ENCODE data around the gene FFAR4.
A peak's percentile ranks its signal among the peaks of the same experiment; 100 is the strongest.
"Not testable (repeated sequence)": the region's sequence is repeated elsewhere in the genome, so short reads cannot be mapped to it uniquely, and the experiment has no call there.

The FFAR4 gene

DNA sequence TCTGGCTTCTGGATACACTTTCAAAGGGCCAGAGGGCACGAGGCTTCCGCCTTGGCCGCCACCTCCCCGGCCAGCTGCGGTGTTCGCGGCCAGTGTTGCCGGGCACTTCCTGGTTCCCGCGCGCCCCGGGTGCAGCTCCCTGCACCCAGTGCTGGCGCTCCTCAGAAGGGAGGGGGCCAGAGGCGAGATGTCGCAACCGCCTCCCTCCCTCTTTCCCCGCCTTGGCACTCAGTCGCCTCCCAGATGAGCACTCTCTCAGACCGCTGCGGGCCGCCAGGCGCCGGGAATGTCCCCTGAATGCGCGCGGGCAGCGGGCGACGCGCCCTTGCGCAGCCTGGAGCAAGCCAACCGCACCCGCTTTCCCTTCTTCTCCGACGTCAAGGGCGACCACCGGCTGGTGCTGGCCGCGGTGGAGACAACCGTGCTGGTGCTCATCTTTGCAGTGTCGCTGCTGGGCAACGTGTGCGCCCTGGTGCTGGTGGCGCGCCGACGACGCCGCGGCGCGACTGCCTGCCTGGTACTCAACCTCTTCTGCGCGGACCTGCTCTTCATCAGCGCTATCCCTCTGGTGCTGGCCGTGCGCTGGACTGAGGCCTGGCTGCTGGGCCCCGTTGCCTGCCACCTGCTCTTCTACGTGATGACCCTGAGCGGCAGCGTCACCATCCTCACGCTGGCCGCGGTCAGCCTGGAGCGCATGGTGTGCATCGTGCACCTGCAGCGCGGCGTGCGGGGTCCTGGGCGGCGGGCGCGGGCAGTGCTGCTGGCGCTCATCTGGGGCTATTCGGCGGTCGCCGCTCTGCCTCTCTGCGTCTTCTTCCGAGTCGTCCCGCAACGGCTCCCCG lies at the start of gene FFAR4:
Gene FFAR4, plus strand, starts transcription at position 231 of the 842 bp plus-strand sequence. Its CDS starts 56 bp downstream, at position 287.
- DNase-seq (ENCODE audit: low spot score): no peak

DNA sequence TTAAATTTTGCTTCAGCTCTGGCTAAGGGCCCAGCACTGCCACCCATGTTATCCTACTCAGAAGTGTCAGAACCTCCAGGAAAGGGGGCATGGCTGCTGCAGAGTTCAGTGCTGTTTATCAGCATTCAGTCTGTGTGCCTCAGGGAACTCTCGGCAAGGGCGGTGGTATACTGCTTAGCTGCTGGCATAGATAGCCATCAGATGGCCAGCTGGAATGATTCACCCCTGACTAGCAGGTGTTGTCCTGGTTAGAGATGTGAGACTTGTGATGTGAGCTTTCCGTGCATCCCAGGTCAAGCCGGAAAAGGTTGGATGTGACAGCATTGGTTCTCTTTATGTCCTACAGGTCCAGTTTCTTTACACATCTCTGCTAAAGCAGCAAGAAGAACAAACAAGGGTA lies 47.9 kb upstream of the FFAR4 start:
- no peak for DNase-seq (ENCODE audit: low spot score)

- DNase-seq (ENCODE audit: low spot score): no peak
These were observed 31.2 kb upstream of the FFAR4 start for GRCh38 chr10:93535293-93535692.

- not testable (repeated sequence) for DNase-seq (ENCODE audit: low spot score)
These were observed 25.6 kb upstream of the FFAR4 start for GRCh38 chr10:93540871-93541270.

DNA sequence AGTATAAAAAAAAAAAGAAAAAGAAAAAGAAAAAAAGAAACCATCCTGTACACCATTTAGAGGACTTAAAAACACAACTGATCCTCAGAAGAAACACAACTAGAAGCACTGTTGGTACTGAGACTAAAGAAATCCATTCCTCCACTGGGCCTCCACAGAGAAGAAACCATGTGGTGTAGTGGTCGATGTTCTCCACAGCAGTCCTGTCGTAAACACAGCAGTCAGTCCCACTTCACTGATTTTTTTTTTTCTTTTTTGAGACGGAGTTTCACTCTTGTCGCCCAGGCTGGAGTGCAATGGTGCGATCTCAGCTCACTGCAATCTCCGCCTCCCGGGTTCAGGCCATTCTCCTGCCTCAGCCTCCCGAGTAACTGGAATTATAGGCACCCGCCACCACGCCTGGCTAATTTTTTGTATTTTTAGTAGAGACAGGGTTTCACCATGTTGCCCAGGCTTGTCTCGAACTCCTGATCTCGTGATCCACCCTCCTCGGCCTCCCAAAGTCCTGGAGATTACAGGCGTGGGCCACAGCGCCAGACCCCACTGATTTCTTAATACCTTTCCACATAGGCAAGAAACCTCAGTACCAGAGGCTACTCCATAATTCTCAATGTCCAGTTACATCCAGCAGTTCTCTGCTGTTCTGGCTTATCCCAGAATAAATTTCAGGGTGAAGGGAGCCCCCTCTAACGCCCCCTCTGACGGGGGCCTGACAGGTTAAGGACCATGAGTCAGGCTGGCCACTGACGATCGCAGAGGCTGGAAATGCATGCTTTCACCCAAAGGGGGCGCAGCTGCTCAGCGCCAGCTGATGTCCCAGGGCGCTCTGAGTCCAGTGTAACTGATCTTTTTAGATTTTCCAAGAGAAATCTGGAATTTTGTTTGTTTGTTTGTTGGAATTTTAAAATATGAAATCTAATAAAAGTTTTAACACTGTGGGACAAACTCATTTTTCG lies 24.8 kb upstream of the FFAR4 start:
- DNase-seq (ENCODE audit: low spot score): no peak

- DNase-seq (ENCODE audit: low spot score): no peak
These were observed 24.1 kb upstream of the FFAR4 start for GRCh38 chr10:93542358-93542791.

DNA sequence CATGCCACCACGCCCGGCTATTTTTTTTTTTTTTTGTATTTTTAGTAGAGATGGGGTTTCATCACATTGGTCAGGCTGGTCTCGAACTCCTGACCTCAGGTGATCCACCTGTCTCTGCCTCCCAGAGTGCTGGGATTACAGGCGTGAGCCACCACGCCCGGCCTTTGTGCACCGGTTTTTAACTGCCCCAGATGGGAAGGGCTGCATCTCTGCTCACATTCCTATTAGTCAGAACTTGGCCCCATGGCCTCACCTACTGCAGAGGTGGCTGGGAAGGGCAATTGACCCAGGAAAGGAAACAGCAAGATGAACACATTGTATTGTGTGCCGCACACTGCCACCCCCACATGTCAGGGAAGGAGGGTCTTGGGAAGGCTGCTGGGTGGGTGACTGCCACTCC lies 19.5 kb upstream of the FFAR4 start:
- not testable (repeated sequence) for DNase-seq (ENCODE audit: low spot score)

DNA sequence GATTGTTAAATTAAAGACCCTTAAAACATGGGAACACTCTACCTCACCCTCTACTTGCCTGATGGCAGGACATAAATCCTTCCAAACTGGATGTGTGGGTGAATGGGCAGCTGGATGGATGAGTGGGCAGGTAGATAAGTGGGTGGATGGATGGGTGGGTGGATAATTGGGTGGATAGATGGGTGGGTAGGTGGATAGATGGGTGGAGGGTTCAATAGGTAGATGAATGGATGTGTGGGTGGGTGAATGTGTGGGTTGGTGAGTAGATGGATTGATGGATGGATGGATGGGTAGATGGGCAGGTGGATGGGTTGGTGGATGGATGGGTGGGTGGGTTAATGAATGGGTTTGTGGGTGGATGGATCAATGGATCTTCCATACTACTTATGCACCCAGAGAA lies 18.9 kb upstream of the FFAR4 start:
- DNase-seq (ENCODE audit: low spot score): no peak

DNA sequence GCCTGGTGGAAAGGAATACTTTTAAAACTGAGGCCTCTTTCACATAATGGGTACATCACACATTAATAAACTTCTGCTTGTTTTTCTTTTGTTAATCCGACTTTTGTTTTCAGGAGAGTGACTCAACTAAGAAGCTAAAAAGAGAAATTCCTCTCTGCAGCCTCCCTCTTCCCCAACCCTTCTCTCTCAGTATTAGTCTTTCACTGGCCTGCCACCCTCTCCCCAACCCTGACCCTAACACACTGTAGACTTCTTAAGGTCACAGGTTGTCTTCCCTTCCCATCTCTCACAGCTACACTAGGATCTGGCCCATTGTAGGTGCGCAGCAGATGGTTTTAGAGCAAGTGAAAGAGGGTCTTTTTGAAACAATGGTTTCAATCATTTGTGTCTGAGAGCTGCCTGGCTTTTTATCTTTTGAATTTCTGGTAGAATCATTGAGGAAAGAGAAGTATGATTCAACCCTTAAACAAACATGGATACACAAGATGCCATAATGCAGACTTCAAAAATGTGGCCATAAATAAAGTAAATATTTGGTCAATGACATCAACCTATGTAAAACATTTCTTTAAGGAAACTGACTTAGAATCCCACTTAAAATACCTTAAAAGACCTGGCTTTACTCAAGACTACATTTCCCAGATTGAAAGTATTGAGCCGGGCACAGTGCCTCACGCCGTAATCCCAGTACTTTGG lies 17.9 kb upstream of the FFAR4 start:
- no peak for DNase-seq (ENCODE audit: low spot score)

DNA sequence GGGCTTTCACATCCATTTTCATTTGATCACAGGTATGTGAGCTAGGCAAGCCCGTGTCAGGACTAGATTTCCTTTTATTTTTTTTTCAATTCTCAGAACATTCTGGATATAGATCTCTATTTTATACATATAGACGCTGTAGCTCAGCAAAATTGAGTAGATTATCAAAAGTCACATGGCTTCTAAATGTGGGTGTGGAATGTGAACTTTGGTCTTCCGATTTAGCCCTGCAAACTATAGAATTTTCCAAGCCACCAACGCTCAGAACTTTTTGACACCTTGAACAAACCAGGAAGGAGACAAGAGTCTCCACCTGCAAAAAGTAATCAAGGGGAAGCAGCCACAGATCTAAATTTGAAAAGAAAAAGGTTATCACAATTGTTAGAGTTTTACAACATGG lies 15.9 kb upstream of the FFAR4 start:
- no peak for DNase-seq (ENCODE audit: low spot score)

GRCh38 chr10:93552780-93553179 lies 13.7 kb upstream of the FFAR4 start:
- no peak for DNase-seq (ENCODE audit: low spot score)

DNA sequence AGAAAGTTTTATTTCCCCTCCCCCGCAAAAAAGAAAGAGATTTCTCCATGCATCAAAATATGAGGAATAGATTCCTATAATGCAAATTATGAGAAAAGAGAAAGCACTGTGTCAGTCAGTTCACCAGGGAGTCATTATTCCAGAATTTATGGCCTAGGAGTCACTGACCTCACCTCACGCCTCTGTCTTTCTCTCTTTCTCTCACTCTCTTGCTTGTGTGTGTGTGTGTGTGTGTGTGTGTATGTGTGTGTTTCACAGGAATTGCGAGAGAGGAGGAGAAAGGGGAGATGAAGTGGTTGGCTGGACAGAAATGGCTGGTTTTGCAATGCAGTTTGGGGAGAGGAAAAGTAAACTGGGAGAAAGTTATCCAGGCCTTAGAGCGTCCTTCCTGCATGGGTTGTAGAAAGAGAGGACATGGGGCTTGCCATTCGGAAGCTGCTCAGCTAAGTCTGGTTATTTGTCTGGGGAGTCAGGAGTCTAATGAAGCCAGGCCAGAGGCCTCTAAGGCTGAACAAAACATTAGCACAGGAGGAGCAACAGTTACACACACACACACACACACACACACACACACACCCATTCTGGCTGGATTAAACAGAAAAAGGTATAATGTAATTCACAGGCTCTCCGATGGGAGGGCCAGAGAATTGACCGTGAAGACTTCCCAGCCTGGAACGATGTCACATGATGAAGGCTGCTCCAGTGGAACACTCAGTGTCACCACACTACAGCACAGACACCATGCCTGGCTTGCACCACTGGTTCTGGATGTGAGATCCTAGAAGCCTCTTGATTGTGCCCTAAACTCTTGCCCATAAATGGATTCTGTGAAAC lies 12.8 kb upstream of the FFAR4 start:
- no peak for DNase-seq (ENCODE audit: low spot score)

- DNase-seq (ENCODE audit: low spot score): no peak
These were observed 12.2 kb upstream of the FFAR4 start for GRCh38 chr10:93554316-93554663.

DNA sequence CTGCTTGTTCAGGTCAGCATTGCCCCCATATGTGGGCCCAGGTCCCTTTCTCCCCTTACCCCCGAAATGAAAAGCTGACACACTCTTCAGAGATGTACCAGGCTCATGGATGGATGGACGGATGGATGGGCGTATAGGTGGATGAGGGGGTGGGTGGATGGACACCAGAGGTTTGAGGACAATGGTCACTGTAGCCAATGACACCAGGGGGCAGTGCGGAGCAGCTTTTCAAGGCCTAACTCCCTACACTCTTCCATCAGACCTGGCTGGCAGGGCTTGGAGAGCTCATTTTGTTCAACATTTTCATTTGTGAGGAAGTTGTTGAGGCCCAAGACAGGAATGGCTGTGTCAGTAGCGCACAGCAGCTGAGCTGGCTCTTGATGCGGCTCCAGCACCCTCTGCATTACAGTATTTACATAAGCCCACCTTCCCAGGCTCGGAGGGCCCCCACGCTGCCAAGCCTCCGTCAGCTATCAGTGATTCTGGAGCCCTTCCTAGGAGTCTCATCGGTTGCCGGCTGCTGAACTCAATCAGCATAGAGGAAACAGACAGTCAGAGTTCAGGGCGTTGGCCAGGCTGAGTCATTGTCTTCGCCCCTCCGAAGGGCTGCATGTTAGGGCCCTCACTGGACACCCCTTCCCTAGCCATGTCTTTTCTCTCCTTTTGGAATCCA lies 11.6 kb upstream of the FFAR4 start:
- peak; percentile 19 for DNase-seq (ENCODE audit: low spot score)

- DNase-seq (ENCODE audit: low spot score): no peak
These were observed 7.0 kb upstream of the FFAR4 start for GRCh38 chr10:93559490-93559889.

- DNase-seq (ENCODE audit: low spot score): no peak
These were observed 5.9 kb upstream of the FFAR4 start for GRCh38 chr10:93560541-93560940.

GRCh38 chr10:93565446-93565845 lies 1.0 kb upstream of the FFAR4 start:
- no peak for DNase-seq (ENCODE audit: low spot score)

- DNase-seq (ENCODE audit: low spot score): no peak
These were observed 1.0 kb downstream of the FFAR4 start for GRCh38 chr10:93567277-93568104.

GRCh38 chr10:93568105-93568390 lies 1.6 kb downstream of the FFAR4 start:
- DNase-seq (ENCODE audit: low spot score): no peak

DNA sequence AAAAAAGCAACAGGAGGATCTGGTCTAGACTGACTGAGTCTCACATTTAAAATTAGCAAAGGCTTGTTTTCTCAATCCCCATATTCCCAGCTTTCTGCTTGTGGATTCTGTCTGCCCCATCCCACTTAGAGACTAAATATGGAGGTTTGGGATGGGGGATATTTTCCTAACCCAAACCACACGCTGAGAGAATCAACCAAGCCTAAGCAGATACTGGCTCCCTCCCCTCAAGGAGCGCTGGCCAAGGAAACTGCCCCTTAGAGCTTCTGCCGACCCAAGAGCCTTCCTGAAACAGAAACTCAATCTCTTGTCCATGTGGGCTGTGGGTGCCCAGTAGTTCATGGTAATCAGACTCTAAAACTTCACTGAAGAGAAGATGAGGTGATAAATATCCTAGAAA lies 3.9 kb downstream of the FFAR4 start:
- no peak for DNase-seq (ENCODE audit: low spot score)

Measured in putamen (tissue), 1 donor.